KBM-7 (cell line): ENCODE data around the gene CCNG2.
A peak's percentile ranks its signal among the peaks of the same experiment; 100 is the strongest.

Experiments used
- DNase-seq: peaks from one replicate; pipeline ENCODE4 v3.0.0-alpha.2; 2015
- in situ Hi-C: fragments of 300-500 bp; cut with MboI; formaldehyde crosslinking; loops from 2 replicates; pipeline ENCODE4 v1.14.3; 2020; ENCODE audit warnings: low sequenced_read_pairs, low pct_unique_long_range_greater_than_20kb, mixed read lengths

Gene CCNG2

GRCh38 chr4:77145842-77146185 is 11.2 kb upstream of the CCNG2 start:
- DNase-seq, result no peak
- in situ Hi-C loops, result no loop called here

GRCh38 chr4:77146186-77147078 is 10.6 kb upstream of the CCNG2 start:
- in situ Hi-C loops, result no loop called here
- DNase-seq, result peak; percentile 62

GRCh38 chr4:77147079-77147782 is 9.8 kb upstream of the CCNG2 start:
- in situ Hi-C loops, result no loop called here
- no peak for DNase-seq

- no peak for DNase-seq
- in situ Hi-C loops, result no loop called here
Measured at GRCh38 chr4:77148078-77148477, 8.9 kb upstream of the CCNG2 start.

- DNase-seq, result no peak
- in situ Hi-C loops, result no loop called here
Measured at GRCh38 chr4:77149789-77150188, 7.2 kb upstream of the CCNG2 start.

- DNase-seq, result no peak
- in situ Hi-C loops, result no loop called here
Measured at GRCh38 chr4:77151241-77151640, 5.8 kb upstream of the CCNG2 start.

GRCh38 chr4:77152421-77152820 is 4.6 kb upstream of the CCNG2 start:
- DNase-seq, result no peak
- in situ Hi-C loops, result no loop called here

GRCh38 chr4:77153006-77153405 is 4.0 kb upstream of the CCNG2 start:
- in situ Hi-C loops, result no loop called here

GRCh38 chr4:77154065-77154464 is 2.9 kb upstream of the CCNG2 start:
- in situ Hi-C loops, result no loop called here

More at GRCh38 chr4:77153006-77153405, 4.0 kb upstream of the CCNG2 start:
- peak; percentile 37 for DNase-seq

GRCh38 chr4:77154761-77155499 is 2.1 kb upstream of the CCNG2 start:
- in situ Hi-C loops, result no loop called here
- DNase-seq, result no peak

More at GRCh38 chr4:77154065-77154464, 2.9 kb upstream of the CCNG2 start:
- DNase-seq, result no peak

- no peak for DNase-seq
- in situ Hi-C loops, result no loop called here
Measured at GRCh38 chr4:77155631-77156452, 1.2 kb upstream of the CCNG2 start.

- peak; percentile 99 for DNase-seq
- in situ Hi-C loops, result no loop called here
Measured at GRCh38 chr4:77156533-77156911, 485 bp upstream of the CCNG2 start.

- DNase-seq, result peak; percentile 86
- in situ Hi-C loops, result no loop called here
Measured at GRCh38 chr4:77157859-77158486, 966 bp downstream of the CCNG2 start.

- no peak for DNase-seq
- in situ Hi-C loops, result no loop called here
Measured at GRCh38 chr4:77158487-77158861, 1.5 kb downstream of the CCNG2 start.

GRCh38 chr4:77159806-77160205 is 2.8 kb downstream of the CCNG2 start:
- in situ Hi-C loops, result no loop called here
- DNase-seq, result no peak

GRCh38 chr4:77163641-77164040 is 6.6 kb downstream of the CCNG2 start:
- DNase-seq, result no peak
- in situ Hi-C loops, result no loop called here

- in situ Hi-C loops, result no loop called here
- no peak for DNase-seq
Measured at GRCh38 chr4:77167173-77167572, 10.2 kb downstream of the CCNG2 start.

GRCh38 chr4:77167866-77168265 is 10.9 kb downstream of the CCNG2 start:
- in situ Hi-C loops, result no loop called here
- DNase-seq, result no peak

GRCh38 chr4:77169481-77169880 is 12.5 kb downstream of the CCNG2 start:
- DNase-seq, result no peak
- in situ Hi-C loops, result no loop called here
